Muscle layer of duodenum (tissue), 2 donors: ENCODE results near the gene C19orf53.
A peak's percentile ranks its signal among the peaks of the same experiment; 100 is the strongest.
"Not testable (repeated sequence)": the region's sequence is repeated elsewhere in the genome, so short reads cannot be mapped to it uniquely, and the experiment has no call there.

ENCODE experiments used
- H3K27ac ChIP-seq: one replicate; pipeline ENCODE4 v1.7.0; 2013; ENCODE audit warnings: mild to moderate bottlenecking, low read length
- H3K27me3 ChIP-seq: one replicate; pipeline ENCODE4 v1.7.0; 2013; ENCODE audit warnings: low read depth, mild to moderate bottlenecking, control low read depth, low read length
- H3K36me3 ChIP-seq, 2 donors: one replicate each; pipeline ENCODE4 v1.7.0; 2013; ENCODE audit warnings: low read length in 2 of 2, control low read depth in 1 of 2, mild to moderate bottlenecking in 1 of 2; ENCODE audit not compliant: insufficient read depth in 2 of 2, control insufficient read depth in 1 of 2
- H3K4me1 ChIP-seq, 2 donors: one replicate each; pipeline ENCODE4 v1.7.0; 2013; ENCODE audit warnings: low read length in 2 of 2, mild to moderate bottlenecking in 2 of 2, control low read depth in 1 of 2, moderate library complexity in 1 of 2; ENCODE audit not compliant: insufficient read depth in 2 of 2, control insufficient read depth in 1 of 2
- H3K4me3 ChIP-seq, 2 donors: one replicate each; pipeline ENCODE4 v1.7.0; 2013; ENCODE audit warnings: low read length in 2 of 2, low read depth in 1 of 2, mild to moderate bottlenecking in 1 of 2
- H3K9me3 ChIP-seq, 2 donors: one replicate each; pipeline ENCODE4 v1.7.0; 2013; ENCODE audit warnings: low read length in 2 of 2, control low read depth in 1 of 2, mild to moderate bottlenecking in 1 of 2; ENCODE audit not compliant: control insufficient read depth in 1 of 2
- donor health status: healthy.

The C19orf53 gene

DNA sequence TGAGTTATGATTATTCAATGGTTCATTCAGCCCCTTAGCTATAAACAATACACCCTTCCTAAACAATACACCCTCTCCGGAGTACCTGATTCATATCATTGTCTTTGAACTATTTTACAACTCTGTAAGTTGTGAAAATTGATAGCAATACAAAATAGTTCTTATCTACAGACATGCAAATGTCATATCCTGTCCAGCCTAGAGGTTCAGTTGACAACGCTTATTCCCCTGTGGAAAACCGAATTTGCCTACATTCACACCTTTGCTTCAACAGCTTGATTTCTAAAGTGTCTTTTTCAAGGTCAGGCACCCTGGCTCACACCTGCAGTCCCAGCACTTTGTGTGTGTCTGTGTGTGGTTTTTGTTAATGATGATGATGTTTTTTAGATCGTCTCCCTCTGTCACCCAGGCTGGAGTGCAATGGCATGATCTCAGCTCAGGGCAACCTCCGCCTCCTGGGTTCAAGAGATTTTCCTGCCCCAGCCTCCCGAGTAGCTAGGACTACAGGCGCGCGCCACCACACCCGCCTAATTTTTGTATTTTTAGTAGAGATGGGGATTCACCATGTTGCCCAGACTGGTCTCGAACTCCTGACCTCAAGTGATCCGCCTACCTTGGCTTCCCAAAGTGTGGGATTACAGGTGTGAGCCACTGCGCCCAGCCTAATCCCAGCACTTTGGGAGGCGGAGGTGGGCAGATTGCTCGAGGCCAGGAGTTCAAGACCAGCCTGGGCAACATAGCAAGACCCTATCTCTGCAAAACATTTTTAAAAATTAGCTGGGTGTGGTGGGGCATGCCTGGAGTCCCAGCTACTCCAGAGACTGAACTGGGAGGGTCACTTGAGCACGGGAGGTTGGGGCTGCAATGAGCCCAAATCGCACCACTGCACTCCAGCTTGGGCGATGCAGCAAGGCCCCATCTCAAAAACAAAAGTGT is 9.6 kb downstream of the C19orf53 start:
- Histone ChIP-seq H3K27ac (no peak overlapping the region), H3K9me3 (no peaks in the 10 kb centered on the region), H3K27me3 (no peaks in the 10 kb centered on the region), H3K36me3 (peaks cover 4 to 6% of the 10 kb centered on the region in 2 donors), H3K4me3 (no peak overlapping the region), H3K4me1 (peaks cover 0 to 4% of the 10 kb centered on the region in 2 donors)

DNA sequence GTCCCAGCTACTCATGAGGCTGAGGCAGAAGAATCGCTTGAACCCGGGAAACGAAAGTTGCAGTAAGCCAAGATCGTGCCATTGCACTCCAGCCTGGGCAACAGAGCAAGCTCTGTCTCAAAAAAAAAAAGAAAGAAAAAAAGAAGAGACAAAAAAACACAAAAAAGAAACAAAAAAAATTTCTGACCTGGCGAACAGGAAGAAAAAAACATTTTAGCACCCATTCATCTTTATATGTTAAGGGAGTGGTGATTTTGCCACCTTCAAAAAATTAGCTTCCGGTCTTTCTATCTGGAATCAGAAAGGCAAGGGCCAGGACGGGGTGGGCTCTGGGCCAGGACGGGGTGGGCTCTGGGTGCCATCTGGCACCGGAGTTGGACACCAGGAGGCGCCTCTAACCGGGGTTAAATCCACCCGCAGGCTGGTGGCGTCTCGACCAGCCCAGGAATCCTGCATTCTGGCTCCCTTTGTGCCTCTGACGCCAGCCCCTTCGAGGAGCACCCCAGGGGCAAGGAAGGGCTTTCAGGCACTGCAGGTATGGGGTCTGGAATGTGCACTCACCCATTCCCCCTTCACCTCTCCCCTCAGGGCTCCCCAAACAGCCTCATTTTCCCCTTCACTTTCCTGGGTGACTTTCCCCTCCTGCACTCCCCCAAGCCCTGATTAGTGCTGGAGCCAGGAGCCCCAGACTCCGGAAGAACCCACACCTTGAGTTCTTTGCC is 10.6 kb downstream of the C19orf53 start:
- H3K4me1 ChIP-seq: peaks cover 0 to 4% of the 10 kb centered on the region in 2 donors
- no peak overlapping the region for H3K27ac ChIP-seq
- H3K9me3 ChIP-seq: no peaks in the 10 kb centered on the region
- no peak overlapping the region for H3K4me3 ChIP-seq
- H3K27me3 ChIP-seq: no peaks in the 10 kb centered on the region
- H3K36me3 ChIP-seq: no peaks in the 10 kb centered on the region

DNA sequence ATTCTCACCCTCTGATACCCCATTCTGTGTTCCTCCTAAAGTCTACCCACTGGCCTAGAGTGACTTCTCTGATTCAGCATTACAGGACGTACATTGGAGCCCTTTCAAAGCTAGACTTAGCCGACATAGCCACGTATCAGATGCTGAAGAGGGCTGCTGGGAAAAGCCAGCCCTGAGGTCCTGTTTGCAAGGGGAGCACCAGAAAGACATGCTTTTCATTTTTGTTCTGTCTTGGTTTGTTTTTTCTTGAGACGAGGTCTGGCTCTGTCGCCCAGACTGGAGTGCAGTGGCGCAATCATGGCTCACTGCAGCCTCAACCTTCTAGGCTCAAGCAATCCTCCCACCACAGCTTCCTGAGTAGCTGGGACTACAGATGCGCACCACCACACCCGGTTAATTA is 14.7 kb downstream of the C19orf53 start:
- H3K4me1 ChIP-seq: peaks cover 3 to 4% of the 10 kb centered on the region in 2 donors
- no peak overlapping the region for H3K27ac ChIP-seq
- H3K9me3 ChIP-seq: no peaks in the 10 kb centered on the region
- no peaks in the 10 kb centered on the region for H3K36me3 ChIP-seq
- no peaks in the 10 kb centered on the region for H3K27me3 ChIP-seq
- no peak overlapping the region for H3K4me3 ChIP-seq

DNA sequence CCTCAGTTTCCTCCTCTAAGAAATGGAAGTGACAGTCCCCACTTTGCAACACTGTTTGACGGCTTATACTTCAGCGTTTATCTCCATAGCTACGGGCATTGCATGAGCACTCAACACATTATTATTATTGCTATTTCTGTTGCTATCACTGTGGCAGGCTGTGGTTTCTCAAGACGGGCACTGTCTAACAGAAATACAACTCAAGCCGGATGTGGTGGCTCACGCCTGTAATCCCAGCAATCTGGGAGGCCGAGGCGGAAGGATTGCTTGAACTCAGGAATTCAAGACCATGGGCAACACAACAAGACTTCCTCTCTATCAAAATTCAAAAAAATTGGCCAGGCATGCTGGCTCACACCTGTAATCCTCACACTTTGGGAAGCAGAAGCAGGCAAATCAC is 16.1 kb downstream of the C19orf53 start:
- Histone ChIP-seq H3K4me1 (peaks cover 4 to 9% of the 10 kb centered on the region in 2 donors), H3K36me3 (peaks cover 0 to 4% of the 10 kb centered on the region in 2 donors), H3K4me3 (no peak overlapping the region), H3K27me3 (no peaks in the 10 kb centered on the region), H3K9me3 (no peaks in the 10 kb centered on the region), H3K27ac (no peak overlapping the region)

DNA sequence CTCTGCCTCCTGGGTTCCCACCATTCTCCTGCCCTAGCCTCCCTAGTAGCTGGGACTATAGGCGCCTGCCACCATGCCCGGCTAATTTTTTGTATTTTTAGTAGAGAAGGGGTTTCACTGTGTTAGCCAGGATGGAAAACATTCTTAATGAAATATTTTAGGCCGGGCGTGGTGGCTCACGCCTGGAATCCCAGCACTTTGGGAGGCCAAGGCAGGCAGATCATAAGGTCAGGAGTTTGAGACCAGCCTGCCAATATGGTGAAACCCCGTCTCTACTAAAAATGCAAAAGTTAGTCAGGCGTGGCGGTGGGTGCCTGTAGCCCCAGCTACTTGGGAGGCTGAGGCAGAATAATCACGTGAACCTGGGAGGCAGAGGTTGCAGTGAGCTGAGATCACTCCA is 19.1 kb downstream of the C19orf53 start:
- H3K27ac ChIP-seq, H3K9me3 ChIP-seq, H3K27me3 ChIP-seq, H3K4me3 ChIP-seq, H3K36me3 ChIP-seq: not testable (repeated sequence)
- peaks cover 12 to 30% of the 10 kb centered on the region in 2 donors for H3K4me1 ChIP-seq

DNA sequence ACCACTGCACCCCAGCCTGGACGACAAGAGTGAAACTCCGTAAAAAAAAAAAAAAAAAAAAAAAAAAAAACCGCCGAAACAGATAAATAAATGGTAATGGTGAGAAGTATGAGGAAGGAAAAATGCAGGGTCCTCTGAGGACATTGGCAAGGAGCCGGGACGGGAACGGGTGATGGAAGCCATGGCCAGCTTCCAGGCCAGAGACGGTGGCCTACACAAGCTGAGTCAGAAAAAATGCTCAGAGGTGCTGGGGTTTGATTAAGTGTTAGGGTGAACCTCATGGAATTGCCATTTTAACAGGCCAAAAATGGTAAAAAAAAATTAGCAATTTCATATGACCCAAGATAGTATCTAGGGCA is 20.1 kb downstream of the C19orf53 start:
- no peaks in the 10 kb centered on the region for H3K27me3 ChIP-seq
- H3K4me3 ChIP-seq: peak overlapping the region; percentile 64 to 78
- no peaks in the 10 kb centered on the region for H3K9me3 ChIP-seq
- H3K4me1 ChIP-seq: peaks cover 12 to 30% of the 10 kb centered on the region in 2 donors
- peaks cover 0 to 4% of the 10 kb centered on the region in 2 donors for H3K36me3 ChIP-seq
- H3K27ac ChIP-seq: peak overlapping the region; percentile 82

DNA sequence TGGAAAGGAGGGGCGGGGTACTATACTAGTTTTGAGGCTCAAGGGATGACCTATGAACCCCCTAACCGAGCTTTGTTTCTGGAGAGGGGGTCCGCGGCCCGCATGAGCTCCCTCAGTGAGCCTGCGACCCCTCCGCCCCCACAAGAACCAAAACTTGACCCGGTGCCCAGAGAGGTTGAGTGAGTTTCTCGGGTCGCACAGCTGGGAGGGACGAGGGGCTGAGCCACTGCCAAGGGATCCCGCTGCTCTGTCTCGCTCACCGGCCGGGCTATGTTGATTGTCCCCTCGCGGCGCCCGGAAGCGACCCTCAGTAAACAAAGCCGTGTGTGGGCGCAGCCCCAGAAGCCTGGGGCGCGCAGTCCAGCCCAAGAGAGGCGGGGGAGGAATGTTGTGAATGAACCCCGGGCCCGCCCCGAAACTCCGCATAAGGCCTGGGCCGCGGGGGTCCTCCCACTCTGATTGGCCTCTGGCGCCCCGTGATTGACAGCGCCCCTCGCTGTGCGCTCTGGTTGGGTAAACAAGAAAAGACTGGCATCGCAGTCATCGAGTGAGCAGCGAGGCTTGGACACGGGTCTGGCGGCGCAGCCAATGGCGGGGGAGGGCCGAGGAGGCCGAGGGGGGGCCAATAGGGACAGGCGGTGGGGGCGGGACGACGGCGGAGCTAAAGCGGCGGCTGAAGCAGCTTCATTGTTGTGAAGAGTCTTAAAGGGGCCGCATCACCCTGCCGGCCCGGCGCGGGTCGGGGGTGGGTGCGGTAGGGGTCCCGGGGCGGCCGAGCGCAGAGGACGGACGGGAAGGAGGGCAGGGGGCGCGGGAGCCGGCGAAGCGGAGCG is 20.7 kb downstream of the C19orf53 start, which contains the start of gene ZSWIM4:
Gene ZSWIM4 (plus strand): TSS at position 687 of the 833 bp plus-strand sequence. CDS start 206 bp downstream, outside the sequence.
- Histone ChIP-seq H3K9me3 (no peaks in the 10 kb centered on the region), H3K27me3 (no peaks in the 10 kb centered on the region), H3K4me1 (peaks cover 12 to 30% of the 10 kb centered on the region in 2 donors), H3K27ac (peak within 1 kb of the TSS; percentile 82), H3K4me3 (peak within 1 kb of the TSS; percentile 64 to 78), H3K36me3 (peaks cover 0 to 4% of the 10 kb centered on the region in 2 donors)

DNA sequence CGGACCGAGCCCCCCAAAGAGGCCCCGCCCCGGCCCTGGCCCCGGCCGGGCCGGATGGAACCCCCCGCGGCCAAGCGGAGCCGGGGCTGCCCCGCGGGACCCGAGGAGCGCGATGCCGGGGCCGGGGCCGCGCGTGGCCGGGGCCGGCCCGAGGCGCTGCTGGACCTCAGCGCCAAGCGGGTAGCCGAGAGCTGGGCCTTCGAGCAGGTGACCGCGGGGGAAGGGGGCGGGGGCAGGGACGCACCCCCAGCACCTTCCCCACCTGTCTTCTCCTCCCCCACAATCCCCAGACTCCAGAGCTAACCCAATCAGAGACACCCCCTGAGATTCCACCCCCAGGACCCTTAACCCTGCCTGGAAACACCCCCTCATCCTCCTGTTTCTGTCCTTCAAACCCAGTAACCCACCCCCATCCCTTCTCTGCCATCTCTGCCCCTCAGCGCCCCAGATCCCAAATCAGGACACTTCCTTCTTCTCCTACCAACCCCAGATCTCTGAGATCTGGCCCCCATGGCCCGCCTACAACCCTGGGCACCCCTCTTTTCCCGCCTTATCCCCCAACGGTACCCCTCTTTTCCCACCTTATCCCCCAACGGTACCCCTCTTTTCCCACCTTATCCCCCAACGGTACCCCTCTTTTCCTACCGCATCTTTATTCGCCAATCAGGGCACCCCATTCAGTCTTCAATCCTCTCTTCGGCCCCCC is 21.5 kb downstream of the C19orf53 start:
- Histone ChIP-seq H3K27ac (peak overlapping the region; percentile 72), H3K9me3 (no peaks in the 10 kb centered on the region), H3K4me1 (peaks cover 12 to 30% of the 10 kb centered on the region in 2 donors), H3K4me3 (peak overlapping the region; percentile 60 to 78), H3K27me3 (no peaks in the 10 kb centered on the region), H3K36me3 (peaks cover 0 to 4% of the 10 kb centered on the region in 2 donors)

DNA sequence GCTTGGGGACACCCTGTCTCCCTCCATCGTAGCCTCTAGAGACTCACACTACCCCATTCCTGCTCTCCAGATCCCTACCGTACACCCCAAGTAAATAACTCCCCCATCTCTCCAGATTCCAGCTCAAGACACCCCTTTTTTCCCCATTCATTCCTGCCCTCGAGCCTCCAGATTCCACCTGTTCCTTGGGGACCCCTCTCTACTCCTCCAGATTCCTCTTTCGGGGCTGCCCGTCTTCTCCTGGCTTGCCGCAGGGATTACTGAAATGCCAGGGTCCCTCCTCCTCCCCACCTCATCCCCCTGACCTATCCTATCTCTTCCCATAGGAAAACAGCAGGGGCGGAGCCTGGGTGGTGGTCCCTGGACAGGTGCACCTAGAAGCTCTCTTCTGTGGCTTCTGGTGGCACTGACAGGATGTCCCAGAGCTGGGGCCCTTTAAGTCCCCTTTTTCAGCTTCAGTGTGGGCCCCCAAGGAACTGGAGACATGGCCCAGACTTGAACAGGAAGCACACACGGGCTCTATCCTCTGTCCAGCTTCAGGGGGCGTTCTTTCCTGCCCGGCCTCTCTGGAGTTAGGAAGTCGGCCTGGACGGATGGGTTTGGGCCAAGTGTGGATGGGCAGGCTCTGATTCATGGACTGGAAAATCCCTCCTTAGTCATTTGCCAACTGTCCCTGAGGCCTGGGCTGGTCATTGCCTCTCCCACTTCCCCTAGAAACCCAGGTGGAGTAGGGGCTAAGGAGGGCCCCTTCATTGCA is 22.2 kb downstream of the C19orf53 start:
- peak overlapping the region; percentile 72 for H3K27ac ChIP-seq
- peaks cover 12 to 30% of the 10 kb centered on the region in 2 donors for H3K4me1 ChIP-seq
- H3K9me3 ChIP-seq: no peaks in the 10 kb centered on the region
- H3K4me3 ChIP-seq: peak overlapping the region; percentile 60 to 78
- H3K36me3 ChIP-seq: peaks cover 0 to 4% of the 10 kb centered on the region in 2 donors
- H3K27me3 ChIP-seq: no peaks in the 10 kb centered on the region

DNA sequence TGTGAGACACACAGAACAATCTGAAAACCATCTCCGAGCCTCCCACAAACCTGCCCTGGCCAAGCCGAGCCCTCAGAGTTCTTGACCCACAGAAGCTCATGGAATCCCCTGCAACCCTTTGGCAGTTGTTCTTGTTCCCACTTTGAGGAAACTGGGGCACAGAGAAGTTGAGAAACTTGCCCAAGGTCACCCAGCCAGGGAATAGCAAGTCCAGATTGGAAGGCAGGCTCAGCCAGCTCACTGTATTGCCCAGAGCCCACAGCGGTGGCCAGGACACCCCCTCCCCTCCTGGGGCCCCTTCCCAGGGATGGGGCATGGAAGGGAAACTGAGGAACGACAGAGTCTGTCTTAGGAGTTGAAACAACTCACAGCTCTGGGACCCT is 22.8 kb downstream of the C19orf53 start:
- H3K27me3 ChIP-seq: no peaks in the 10 kb centered on the region
- peak overlapping the region; percentile 60 to 78 for H3K4me3 ChIP-seq
- peak overlapping the region; percentile 72 for H3K27ac ChIP-seq
- peaks cover 0 to 4% of the 10 kb centered on the region in 2 donors for H3K36me3 ChIP-seq
- H3K9me3 ChIP-seq: no peaks in the 10 kb centered on the region
- peaks cover 12 to 30% of the 10 kb centered on the region in 2 donors for H3K4me1 ChIP-seq
